GM19467 (cell line): Measurements from ENCODE around the gene CTIF.

Experiments
- ATAC-seq: cut with Tn5 transposase; IDR thresholded peaks from one replicate; pipeline ENCODE4 v1.9.1; 2021; ENCODE audit warnings: mild to moderate bottlenecking, moderate library complexity; ENCODE audit not compliant: unreplicated experiment

The CTIF gene

DNA sequence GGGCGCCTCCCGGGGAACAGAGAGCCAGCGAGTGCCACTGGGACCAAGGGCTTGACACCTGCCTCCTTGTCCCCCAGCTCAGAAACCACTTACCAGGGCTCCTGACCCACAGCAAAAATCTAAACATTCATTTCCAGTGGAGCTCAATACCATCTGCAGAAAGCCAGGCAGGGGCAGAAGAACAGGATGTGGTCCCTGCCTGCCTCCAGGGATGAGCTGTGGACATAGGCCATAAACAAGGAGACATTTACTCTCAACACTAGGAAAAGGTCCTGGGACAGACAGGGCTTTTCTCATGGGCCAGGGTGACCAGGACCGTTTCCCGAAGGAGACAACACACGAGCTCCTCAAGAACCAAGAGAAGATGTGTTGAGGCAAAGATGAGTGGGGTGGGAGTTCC lies 203.0 kb downstream of the CTIF start:
- ATAC-seq: no peak

DNA sequence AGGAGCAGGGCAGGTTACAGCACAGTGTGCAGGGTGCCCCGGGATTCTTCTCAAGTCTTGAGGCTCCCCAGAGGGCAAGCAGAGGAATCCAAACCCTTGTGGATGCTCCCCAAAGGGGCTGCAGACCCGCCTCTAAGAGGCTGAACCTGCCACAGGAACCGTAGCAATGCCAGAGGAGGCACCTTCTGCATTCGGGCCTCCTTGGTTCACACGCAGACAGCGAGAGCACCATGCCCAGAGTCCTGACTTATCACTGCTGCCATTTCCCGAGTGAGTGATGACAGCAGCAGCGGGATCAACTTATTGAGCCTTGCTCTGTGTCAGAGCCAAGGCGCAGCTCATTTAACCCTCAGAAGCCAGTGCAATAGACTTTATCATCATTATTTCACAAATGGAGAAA lies 203.5 kb downstream of the CTIF start:
- ATAC-seq: no peak

DNA sequence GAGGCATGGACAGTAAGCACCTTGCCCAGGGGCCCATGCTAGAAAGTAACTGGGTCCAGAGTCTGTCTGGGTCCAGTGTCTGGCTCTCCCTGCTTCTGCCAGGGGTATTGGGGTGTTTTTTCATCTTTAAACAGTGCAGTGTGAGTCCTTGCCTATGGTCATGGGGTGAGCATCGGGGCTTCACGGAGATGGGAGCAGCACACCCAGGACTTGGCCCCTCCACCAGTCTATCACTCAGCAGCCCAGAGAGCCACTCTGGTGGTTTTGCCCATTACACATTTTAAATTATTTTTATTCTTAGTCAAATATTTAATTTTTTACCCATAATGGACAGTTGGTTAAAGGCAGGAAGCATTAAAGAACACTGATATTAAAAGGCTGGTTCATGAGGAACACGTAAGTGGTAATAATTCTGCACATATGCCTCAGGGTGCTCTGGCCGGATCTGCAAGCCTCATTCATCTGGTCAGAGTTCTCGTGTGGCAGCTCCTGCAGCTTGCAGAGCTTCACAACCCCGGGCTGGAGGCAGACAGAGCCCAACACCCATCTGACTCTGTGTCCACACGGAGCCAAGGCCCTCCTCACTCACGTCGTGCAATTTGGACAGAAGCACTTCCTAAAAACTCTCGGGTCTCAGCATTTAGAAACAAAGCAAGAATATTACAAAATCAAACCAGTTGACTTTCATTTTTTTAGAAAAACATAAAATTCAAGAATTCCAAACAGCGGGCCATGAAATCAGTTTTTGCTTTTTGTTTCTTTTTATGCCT lies 204.1 kb downstream of the CTIF start:
- ATAC-seq: no peak

DNA sequence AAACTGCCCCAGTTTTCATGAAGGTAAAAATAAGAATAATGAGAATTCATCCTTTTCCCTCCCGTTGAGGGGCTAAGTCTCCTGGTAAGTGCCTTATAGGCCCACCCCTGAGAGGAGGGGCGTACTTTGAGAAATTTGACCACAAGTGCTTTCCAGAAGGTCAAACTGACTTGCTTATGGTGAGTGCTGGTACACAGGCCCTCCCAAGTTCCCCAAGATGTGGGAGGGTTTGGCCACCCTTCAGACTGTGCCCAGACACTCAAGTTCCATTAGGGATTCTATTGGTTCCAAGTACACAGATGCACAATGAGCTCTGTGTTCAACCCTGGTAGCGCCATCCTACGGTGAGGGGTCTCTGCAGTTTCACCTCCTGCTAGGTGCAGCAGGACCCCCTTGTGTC lies 205.1 kb downstream of the CTIF start:
- no peak for ATAC-seq

DNA sequence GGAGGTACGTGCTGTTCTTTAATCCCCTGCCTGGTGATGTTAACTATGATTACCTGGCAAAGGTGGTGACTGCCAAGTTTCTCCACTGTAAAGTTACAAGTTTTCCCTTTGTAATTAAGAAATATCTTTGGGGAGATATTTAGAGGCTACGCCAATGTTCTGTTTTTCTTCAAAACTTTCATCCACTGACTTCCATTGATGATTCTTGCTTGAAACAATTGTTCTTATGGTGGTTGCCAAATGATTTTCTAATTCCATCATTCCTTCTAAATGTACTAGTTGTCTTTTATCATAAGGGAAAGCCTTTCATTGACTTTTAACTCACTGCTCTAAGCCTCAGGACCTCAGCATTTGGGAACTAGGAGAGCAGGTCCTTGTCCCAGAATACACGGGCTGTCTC lies 206.5 kb downstream of the CTIF start:
- ATAC-seq: no peak

DNA sequence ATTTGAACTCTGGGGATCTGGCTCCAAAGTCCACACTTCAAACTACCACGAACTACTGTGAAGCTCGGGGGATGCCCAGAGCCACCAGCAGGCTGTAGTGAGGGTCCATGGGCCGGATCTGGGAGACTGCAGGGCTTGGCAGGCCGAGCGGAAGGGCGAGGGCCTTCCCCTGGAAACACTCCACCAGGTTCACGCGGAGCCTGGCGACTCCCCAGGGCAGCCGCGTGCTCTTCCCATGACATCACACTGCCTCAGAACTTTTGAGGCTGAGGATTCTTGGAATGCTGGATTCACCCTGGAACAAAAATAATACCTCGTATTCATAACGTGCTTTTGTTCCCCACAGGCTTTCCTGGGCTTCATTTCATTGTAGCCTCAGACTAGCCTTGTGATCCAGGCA lies 210.9 kb downstream of the CTIF start:
- ATAC-seq: no peak

DNA sequence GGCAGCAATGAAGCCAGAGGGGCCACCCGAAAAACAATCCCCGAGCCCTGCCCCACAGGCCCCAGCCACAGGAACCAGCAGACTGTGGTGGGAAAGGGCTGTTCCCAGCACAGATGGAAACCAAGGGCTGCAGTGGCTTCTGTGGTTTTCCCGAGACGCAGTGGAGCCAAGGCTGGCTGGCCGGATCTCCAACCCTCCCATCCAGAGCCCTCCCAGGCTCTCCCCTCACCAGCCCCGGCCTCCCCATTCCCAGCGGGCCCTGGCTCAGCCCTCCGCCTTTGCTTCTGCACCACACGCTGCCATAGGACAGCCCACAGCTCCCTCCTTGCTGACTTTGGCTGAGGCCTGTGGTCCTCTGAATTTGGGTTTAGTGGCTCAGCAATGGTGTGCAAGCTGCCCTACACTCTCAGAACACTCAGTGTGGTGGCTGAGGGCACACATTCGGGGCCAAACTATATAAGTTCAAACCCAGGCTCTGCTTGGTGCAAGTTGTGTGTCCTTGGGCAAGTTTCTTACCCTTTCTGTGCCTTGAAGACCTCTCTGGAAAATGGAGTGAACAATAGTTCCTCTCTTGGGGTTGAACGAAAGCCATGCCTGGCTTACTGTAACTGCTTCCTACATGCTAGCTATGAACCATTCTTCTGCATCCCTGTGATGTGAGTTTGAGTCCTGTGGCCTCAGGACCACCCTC lies 211.8 kb downstream of the CTIF start:
- no peak for ATAC-seq

DNA sequence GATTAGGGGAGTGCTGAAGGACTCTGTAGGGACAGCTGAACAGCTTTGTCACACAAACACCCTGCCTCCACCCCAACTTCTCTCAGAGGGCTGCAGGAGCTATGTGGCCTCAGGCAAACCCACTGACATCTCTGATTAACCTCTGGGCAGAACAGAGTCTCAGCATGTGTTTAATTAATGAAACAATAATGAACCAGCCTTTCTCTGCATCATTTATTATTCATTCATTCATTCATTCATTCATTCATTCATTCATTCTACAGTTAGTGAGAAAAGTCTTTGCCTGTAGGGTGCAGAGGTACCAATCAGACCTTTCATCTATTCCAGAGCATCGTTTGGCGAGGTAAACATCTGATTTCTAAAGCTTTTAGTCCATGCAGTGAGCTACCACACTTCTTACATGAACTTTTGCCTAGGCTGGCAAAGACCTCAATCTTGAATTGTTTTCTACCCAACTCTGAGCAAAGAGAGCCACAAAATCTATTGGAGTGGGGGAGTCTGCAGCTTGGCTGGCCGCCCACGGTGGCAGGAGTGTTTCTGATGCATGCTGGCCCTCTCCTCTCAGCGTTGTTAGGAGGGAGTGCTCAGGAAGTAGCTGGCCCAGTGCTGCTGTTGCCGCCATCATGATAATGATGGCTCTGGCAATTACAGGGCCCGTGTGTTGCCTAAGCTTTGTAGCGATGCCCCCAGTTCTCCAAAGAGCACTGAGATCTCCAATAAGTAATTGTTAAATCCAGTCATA lies 213.1 kb downstream of the CTIF start:
- ATAC-seq: no peak

DNA sequence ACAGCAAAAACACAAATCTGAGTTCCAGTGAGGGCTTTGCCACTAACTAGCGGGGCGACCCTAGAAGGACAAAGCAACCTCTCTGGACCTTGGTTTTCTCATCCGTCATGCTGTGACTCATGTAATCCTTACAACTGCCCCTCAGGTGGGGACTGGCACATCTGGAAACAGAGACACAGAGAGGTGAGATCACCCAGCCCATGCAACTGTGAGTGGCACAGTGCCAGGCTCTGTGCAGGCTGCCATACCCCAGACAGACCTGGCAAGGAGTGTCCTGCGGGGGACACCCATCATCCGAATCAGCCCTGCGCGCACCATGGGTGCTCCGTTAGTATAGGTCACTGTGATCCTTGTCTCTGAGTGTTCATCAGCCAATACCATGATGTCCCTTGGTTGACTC lies 213.6 kb downstream of the CTIF start:
- no peak for ATAC-seq

DNA sequence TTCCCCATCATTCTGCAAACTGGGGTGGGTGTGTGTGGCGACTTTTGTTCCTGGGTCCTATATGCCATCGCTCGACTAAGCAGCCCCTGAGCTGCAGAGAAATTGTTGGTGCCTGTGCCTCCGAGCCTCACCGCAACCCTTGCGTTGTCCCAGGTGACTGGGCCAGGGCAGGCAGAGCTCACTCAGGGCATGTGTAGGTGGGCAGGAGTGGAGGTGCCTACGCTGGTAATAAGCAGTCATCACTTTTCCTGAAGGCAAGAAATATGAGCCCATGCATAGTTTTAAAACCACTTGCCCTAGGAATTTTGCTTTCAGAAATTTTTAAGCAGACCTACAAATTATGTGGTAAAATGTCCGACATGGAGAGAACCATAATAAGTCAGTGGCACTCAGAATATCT lies 214.1 kb downstream of the CTIF start:
- no peak for ATAC-seq

DNA sequence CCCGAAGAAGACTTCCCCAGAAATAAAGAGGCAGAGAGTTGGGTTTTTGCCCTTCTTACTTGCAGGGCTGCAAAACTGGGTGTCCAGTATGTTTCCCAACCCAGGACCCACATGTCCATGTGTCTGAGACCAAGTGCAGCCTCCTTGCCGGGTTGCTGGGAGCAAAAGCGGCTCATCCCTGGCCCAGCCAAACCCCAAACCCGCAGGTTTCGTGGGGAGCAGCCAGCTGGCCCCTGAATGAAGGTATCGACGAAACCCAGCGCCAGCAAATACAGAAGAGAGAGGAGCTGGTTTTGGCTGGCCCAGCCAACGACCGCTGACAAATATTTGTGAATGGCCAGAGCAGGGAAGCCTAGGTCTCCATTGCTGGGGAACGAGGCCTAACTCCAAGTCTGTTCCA lies 214.9 kb downstream of the CTIF start:
- ATAC-seq: no peak

DNA sequence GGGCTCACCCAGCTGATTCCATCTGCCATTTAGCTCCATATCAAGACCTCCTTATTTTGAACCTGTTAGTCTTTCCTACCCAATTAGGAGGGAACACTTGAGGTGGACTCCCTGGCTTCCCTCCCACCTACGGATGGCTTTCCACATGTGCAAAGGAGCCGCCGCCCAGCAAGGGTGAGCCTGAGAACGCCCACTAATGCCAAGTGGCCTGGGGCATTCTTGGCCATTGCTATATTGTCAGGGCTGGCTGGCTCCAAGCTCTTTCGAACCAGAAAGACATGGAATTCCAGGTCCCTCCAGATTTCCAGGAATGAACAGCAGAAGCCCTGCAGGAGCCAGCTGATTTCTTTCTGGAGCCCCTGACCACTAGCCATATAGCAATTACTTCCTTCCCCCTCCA lies 215.7 kb downstream of the CTIF start:
- ATAC-seq: no peak

DNA sequence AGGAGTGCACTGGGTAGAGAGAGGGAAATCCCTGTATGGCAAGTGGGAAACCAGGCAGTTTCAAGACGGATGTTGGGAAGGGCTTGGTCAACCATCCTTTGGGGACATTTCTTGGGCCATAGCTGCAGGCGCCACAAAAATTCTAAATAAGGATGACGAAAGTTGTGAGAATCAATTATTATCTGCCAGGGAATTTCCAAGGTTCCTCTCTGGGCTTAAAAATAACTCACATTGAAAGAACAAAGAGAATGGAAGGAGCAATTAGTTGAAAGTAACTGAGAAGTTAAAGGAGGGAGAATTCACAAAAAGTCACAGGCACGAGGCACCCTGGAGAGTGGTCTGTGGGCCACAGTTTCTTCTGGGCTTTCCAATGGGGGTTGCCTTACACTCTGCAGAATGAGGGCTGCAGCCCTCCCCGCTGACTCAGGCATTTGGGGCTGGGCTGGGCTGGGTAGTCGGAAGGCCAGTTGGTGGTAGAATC lies 216.2 kb downstream of the CTIF start:
- ATAC-seq: no peak

DNA sequence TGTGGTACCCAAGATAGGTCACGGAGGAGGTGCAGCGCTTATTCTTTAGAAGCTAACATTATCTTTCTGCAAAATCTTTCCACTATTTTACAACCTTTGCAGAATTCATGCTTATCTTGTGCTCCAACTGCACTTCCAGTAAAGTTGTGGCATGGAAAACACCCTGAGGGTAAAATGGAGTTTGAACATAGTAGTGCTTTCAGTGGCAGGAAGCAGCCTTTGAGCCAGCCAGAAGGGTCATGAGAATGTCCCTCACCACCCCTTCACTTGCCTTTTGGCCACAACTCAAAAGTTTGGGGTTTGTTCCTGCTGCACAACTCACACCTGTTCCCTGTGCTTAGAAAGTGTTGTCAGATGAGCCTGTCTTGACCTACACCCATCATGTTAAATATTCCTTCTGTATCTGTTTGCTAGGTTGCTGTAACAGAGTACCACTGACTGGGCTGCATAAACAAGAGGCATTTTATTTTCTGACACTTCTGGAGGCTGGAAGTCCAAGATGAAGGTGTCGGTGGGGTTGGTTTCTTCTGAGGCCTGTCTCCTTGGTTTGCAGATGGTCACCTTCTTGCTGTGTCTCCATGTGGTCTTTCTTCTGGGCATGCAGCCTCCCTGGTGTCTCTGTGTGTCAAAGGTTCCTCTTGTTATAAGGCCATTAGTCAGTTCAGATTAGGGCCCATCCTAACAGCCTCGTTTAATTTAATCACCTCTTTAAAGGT lies 217.8 kb downstream of the CTIF start:
- no peak for ATAC-seq

DNA sequence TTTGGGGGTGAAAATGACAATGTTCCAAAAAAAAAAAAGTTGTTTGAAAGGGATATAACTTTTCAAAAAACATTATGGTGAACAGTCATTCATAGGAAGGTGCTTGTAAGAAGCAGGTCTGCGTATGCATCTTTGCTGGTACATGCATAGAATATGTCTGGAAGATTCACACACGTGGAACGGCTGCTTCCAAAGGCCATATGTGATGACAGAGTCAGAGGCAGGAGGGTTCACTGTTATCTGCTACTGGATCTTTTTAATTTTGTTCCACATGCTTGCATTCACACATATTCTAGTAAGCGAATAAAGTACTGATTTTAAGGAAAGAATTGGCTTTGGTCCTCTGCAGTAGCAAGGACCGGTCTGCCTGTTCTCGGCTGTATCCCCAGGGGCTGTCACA lies 218.5 kb downstream of the CTIF start:
- ATAC-seq: no peak

DNA sequence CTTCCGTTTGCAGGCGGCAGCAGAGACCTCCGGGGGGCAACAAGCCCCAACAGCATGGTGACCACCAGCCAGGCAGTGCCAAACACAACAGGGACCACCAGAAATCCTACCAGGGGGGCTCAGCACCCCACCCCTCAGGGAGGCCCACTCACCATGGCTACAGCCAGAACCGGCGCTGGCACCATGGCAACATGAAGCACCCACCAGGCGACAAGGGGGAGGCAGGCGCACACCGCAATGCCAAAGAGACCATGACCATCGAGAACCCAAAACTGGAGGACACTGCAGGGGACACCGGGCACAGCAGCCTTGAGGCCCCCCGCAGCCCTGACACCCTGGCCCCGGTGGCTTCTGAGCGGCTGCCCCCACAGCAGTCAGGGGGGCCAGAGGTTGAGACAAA lies 219.1 kb downstream of the CTIF start:
- no peak for ATAC-seq

DNA sequence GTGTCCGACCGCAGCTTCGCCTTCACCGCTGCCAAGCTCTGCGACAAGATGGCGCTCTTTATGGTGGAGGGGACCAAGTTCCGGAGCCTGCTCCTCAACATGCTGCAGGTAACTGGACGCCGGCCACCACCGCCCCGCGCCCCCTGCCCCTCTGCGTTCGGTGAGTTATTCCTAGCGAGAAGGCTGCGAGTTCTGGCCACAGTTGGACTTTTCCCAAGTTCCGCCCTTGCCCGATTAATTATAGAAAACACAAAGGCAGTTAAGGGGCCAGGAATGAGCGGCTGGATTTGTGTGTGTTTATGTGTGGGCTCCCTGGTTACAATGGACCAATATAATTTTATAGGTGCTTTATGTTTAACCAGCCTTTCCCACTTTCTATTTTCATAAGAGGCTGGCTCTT lies 222.8 kb downstream of the CTIF start:
- ATAC-seq: no peak

DNA sequence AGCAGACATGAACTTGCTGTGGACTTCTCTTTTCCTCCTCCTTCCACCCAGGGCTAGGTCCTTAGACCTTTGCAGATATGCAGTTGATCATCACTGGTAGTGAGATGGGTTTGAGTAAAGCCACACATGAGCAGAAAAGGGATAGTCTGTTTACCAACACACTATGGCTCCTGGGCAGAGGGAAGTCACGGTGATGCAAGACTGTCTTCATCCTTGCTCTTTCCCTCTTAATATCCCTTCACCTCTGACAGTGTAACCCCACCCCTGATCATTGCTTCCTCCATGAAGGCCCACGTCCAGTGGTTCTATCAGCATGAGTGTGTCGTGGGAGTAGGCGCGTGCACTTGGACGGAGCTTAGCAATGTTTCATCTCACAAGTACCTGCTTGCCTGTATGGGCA lies 223.2 kb downstream of the CTIF start:
- ATAC-seq: no peak

DNA sequence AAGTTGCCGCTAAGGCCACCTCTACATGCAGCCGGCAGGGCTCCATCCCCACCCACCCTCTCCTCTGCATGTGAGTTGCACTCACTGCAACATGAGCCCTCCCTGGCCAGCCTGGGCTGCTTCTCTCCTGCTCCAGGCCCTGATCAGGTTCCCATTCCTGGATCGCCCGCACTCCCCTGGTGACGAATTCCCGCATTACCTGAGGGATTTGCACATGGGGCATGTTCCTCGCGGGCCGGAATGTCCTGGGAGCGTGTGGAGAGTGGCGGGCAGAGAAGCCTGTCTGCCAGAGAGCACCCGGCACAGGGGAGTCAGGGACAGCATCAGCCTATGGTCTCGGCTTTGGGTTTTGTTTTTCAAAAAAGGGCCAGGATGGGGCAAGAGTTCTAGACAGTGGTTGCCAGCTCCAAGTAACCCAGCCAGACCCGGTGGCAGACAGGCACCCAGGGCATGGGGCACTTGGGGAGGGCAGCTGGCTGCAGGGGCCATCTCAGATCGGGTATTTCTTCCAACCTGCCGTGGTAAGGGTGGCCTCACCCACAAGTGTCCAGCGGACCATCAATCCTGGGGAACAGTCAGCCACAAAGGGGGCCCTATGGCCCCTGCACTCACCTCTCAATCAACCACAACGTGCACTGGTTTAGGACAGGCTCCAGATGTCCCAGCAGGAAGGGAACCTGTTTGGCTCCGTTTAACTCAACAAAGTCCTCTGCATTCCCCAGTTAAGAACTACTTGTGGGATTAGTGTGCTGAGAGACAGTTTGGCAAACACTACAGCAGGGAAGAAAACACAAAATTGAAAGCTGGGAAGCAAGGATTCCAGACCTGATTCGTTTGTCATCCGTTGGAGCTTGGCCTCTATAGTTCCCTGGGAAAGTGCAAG lies 224.2 kb downstream of the CTIF start:
- no peak for ATAC-seq

DNA sequence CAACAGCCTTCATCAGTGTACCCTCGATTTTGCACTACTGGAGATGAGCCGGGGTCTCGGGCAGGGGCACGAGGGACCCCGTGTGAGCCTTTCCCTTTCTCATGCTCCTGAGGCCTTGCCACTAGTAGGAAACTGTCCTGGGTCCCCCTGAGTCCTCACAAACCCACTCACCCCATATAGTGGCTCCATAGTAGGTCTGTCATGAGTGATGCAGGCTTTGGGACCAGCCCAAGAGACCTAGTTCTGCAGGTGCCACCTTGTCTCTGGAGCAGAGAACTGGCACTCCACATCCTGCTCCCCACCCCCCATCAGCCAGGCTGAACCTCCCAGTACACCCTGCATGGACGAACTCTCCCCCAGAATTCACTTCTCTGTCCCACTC lies 224.9 kb downstream of the CTIF start:
- ATAC-seq: no peak
